SK-N-SH treated with all-trans-retinoic acid at 6 μM for 48 hours (cell line): Measurements from ENCODE around the gene TMEM259.

Experiments
- BACH2 ChIP-seq: fragments of 250-450 bp; sonication (Bioruptor Pico); IDR thresholded peaks from 2 replicates; pipeline ENCODE4 v1.9.0; 2021; ENCODE audit warnings: mild to moderate bottlenecking, borderline replicate concordance
- GLIS3 ChIP-seq: fragments of 250-450 bp; sonication (Bioruptor Pico); IDR thresholded peaks from 2 replicates; pipeline ENCODE4 v1.5.0; 2020; ENCODE audit warnings: mild to moderate bottlenecking, moderate library complexity
- ISL1 ChIP-seq: fragments of 250-450 bp; sonication (Bioruptor Pico); IDR thresholded peaks from 2 replicates; pipeline ENCODE4 v2.1.2; 2022; ENCODE audit warnings: mild to moderate bottlenecking, moderate library complexity
- OSR1 ChIP-seq: fragments of 250-450 bp; sonication (Bioruptor Pico); IDR thresholded peaks from 2 replicates; pipeline ENCODE4 v1.8.0; 2022; ENCODE audit warnings: moderate library complexity, mild to moderate bottlenecking, inconsistent platforms
- TOX ChIP-seq: fragments of 250-450 bp; sonication (Bioruptor Pico); IDR thresholded peaks from 2 replicates; pipeline ENCODE4 v1.8.0; 2021; ENCODE audit warnings: mild to moderate bottlenecking, moderate library complexity, borderline replicate concordance
- ZFP30 ChIP-seq: fragments of 450-650 bp; formaldehyde crosslinking; IDR thresholded peaks from 2 replicates; pipeline ENCODE4 v1.5.0; 2022; ENCODE audit warnings: mild to moderate bottlenecking, moderate library complexity
- TF ChIP-seq, protein P1 (sequence below): fragments of 250-450 bp; sonication (Bioruptor Pico); IDR thresholded peaks from 2 replicates; pipeline ENCODE4 v1.5.1; 2020; ENCODE audit warnings: low read depth, mild to moderate bottlenecking, moderate library complexity

DNA sequence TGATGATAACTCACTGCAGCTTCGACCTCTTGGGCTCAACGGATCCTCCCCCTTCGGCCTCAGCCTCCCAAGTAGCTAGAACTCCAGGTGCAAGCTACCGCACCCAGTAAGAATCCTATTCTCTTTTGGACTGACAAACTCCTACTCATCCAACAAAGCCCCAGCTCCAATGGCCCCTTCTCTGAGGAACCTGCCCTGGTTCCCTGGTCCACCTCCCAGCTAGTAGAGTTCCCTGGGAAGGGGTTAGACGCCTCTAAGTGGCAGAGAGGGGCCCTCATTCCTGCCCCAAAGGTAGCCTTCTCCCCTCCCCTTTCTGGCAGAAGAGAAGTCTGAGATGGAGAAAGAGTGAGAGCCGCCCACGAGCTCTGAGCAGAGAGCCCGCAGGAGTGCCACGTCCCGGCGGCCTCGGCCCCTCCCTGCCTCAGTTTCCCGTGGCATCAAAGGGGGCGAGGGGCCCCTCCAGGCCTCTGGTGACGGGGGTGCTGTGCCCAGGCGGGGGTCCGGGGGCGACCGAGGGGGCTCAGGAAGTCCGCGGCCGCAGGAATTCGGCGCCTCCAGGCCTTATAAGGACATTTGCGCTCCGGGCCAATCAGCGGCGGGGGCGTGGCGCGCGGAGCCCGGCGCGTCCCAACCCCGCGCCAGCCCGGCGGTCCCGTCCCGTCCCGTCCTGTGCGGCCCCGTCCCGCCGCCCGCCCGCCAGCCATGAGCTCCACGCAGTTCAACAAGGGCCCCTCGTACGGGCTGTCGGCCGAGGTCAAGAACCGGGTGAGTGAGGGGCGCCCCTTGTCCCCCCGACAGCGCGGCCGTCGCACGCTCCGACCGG, 5.2 kb upstream of the TMEM259 start, which contains the start of gene CNN2:
- TF ChIP-seq, protein P1, sequence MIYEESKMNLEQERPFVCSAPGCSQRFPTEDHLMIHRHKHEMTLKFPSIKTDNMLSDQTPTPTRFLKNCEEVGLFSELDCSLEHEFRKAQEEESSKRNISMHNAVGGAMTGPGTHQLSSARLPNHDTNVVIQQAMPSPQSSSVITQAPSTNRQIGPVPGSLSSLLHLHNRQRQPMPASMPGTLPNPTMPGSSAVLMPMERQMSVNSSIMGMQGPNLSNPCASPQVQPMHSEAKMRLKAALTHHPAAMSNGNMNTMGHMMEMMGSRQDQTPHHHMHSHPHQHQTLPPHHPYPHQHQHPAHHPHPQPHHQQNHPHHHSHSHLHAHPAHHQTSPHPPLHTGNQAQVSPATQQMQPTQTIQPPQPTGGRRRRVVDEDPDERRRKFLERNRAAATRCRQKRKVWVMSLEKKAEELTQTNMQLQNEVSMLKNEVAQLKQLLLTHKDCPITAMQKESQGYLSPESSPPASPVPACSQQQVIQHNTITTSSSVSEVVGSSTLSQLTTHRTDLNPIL (CRISPR knock-in tag), result no peak
- no peak for TF ChIP-seq TOX
- no peak for TF ChIP-seq BACH2 (CRISPR knock-in tag)
- TF ChIP-seq ISL1 (CRISPR knock-in tag), result no peak
- no peak for TF ChIP-seq ZFP30 (CRISPR knock-in tag)
- TF ChIP-seq GLIS3 (CRISPR knock-in tag), result no peak
- TF ChIP-seq OSR1 (CRISPR knock-in tag), result no peak
